OCI-LY7 (cell line): Measurements from ENCODE around the gene MET. TPM values are rescaled to one million over a fixed set of nuclear protein-coding genes. Genes with fewer than 3 reads are reported as not detected.

Experiments used
- BruUV-seq: library from RNA; stranded (reverse); fragments of 400-500 nt; replicated peaks from 2 replicates; lab custom pipeline; 2021; lab: Mats Ljungman, UMichigan
- CTCF ChIA-PET: fragments of 300-600 bp; sonication (Branson Sonifier 250); formaldehyde crosslinking; loops from one replicate; lab custom pipeline; 2022; ENCODE audit warnings: antibody characterized with exemption; ENCODE audit not compliant: unreplicated experiment; lab: Charles Lee
- POLR2A ChIA-PET: fragments of 300-600 bp; sonication (Branson Sonifier 250); formaldehyde crosslinking; loops from one replicate; lab custom pipeline; 2022; ENCODE audit warnings: antibody characterized with exemption; lab: Charles Lee
- DNase-seq: peaks from one replicate; pipeline ENCODE4 v3.0.0-alpha.2; 2015; ENCODE audit warnings: low spot score
- H2AFZ ChIP-seq: fragments of 200-600 bp; sonication (generic), shearing (Covaris generic); 2 replicates; pipeline ENCODE4 v1.6.1; 2014; ENCODE audit warnings: mild to moderate bottlenecking, antibody characterized with exemption, low read length, moderate library complexity
- H3K27ac ChIP-seq: fragments of 200-600 bp; sonication (generic); 2 replicates; pipeline ENCODE4 v1.5.1; 2014; ENCODE audit warnings: mixed run types, low read depth, mild to moderate bottlenecking, moderate library complexity, low read length, inconsistent platforms; ENCODE audit not compliant: poor library complexity, severe bottlenecking
- H3K36me3 ChIP-seq: fragments of 200-600 bp; sonication (generic); 2 replicates; pipeline ENCODE4 v1.6.1; 2014; ENCODE audit warnings: mild to moderate bottlenecking, antibody characterized with exemption, low read length, moderate library complexity, mixed read lengths; ENCODE audit not compliant: insufficient read depth
- H3K4me1 ChIP-seq: fragments of 200-600 bp; sonication (generic); 2 replicates; pipeline ENCODE4 v1.5.1; 2014; ENCODE audit warnings: mild to moderate bottlenecking, low read length; ENCODE audit not compliant: insufficient read depth, poor library complexity, severe bottlenecking
- H3K4me2 ChIP-seq: fragments of 200-600 bp; sonication (generic); 2 replicates; pipeline ENCODE4 v1.6.1; 2014; ENCODE audit warnings: mild to moderate bottlenecking, low read length
- H3K4me3 ChIP-seq: fragments of 200-600 bp; sonication (generic); 2 replicates; pipeline ENCODE4 v1.5.1; 2014; ENCODE audit warnings: mild to moderate bottlenecking, low read depth, low read length; ENCODE audit not compliant: poor library complexity, severe bottlenecking
- H3K79me2 ChIP-seq: fragments of 200-600 bp; sonication (generic); 2 replicates; pipeline ENCODE4 v1.6.1; 2016; ENCODE audit warnings: low read depth, mild to moderate bottlenecking, low read length, moderate library complexity, mixed read lengths; ENCODE audit not compliant: insufficient read depth
- H3K9me2 ChIP-seq: fragments of 200-600 bp; sonication (generic); 2 replicates; pipeline ENCODE4 v1.6.1; 2016; ENCODE audit warnings: mild to moderate bottlenecking, low read length, mixed read lengths; ENCODE audit not compliant: insufficient read depth
- H3K9me3 ChIP-seq: fragments of 200-600 bp; sonication (generic); 2 replicates; pipeline ENCODE4 v1.6.1; 2014; ENCODE audit warnings: mild to moderate bottlenecking, mixed run types, low read length, mixed read lengths
- H4K20me1 ChIP-seq: fragments of 200-600 bp; sonication (generic); 2 replicates; pipeline ENCODE4 v1.6.1; 2014; ENCODE audit warnings: mild to moderate bottlenecking, antibody characterized with exemption, low read length, moderate library complexity, mixed read lengths; ENCODE audit not compliant: insufficient read depth
- CTCF ChIP-seq: fragments of 200-600 bp; sonication (generic); conservative IDR thresholded peaks from 2 replicates; pipeline ENCODE4 v1.5.1; 2014; ENCODE audit warnings: mild to moderate bottlenecking, antibody characterized with exemption, low read length, moderate library complexity, mixed read lengths
- EZH2phosphoT487 ChIP-seq: fragments of 200-600 bp; sonication (generic); IDR thresholded peaks from 2 replicates; pipeline ENCODE4 v1.6.1; 2018; ENCODE audit warnings: low read depth, borderline replicate concordance, mild to moderate bottlenecking, mixed run types, antibody characterized with exemption, low read length, moderate library complexity, mixed read lengths
- intact Hi-C: fragments of 100-400 bp; cut with micrococcal nuclease; formaldehyde crosslinking; loops from one replicate; pipeline ENCODE4 v1.10.0; 2022; ENCODE audit not compliant: unreplicated experiment
- total RNA-seq, 2 experiments: library from RNA; depleted of rRNA in 1 of 2; stranded (reverse); fragments of >200 nt in 1 of 2; shearing (Covaris generic) in 1 of 2; gene quantifications; 2 replicates each; pipeline ENCODE4 v1.2.3, GENCODE V29; 2014 to 2022

The MET gene
- total RNA-seq, 2 experiments from 2014 or later, result not detected

- TF ChIP-seq CTCF (no peak), EZH2phosphoT487 (no peak)
- H4K20me1 ChIP-seq, result no peaks in the 10 kb centered on the region
- H2AFZ ChIP-seq, result no peak overlapping the region
- H3K9me2 ChIP-seq, result no peaks in the 10 kb centered on the region
- CTCF ChIA-PET, result no interaction called here
- no peak overlapping the region for H3K4me3 ChIP-seq
- H3K9me3 ChIP-seq, result no peaks in the 10 kb centered on the region
- BruUV-seq, result no TSS peak
- H3K79me2 ChIP-seq, result no peaks in the 10 kb centered on the region
- no peak overlapping the region for H3K4me2 ChIP-seq
- intact Hi-C loops, result no loop called here
- no peaks in the 10 kb centered on the region for H3K4me1 ChIP-seq
- no peak for DNase-seq
- POLR2A ChIA-PET, result no interaction called here
- H3K27ac ChIP-seq, result no peak overlapping the region
- no peaks in the 10 kb centered on the region for H3K36me3 ChIP-seq
Measured at GRCh38 chr7:116801092-116801710, 129.2 kb downstream of the MET start.

DNA sequence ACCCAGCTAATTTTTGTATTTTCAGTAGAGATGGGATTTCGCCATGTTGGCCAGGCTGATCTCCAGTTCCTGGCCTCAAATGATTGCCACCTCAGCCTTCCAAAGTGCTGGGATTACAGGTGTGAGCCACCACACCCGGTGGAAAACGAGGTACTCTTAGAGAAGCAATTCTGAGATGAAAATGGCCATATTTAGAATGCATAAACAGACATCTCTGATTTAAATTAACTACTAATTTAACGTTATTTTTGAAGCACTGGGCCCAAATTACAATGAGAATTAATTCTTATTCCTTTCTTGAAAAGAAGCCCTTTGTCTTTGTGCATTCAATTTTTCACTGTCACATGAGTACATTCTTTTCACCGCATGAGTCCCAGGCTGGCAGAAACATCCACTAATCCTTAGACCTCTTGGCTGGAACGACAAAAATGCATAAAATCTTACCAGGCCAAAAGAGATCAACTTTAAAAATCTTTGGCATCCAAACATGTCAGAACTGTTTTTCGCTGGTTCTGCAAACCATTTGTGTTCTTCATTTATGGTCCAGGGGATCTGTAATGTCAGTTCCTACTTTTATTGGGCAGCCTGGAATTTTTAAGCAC, 130.2 kb downstream of the MET start:
- H3K4me1 ChIP-seq, result no peaks in the 10 kb centered on the region
- H3K4me2 ChIP-seq, result no peak overlapping the region
- ChIA-PET CTCF (no interaction called here), POLR2A (interaction anchor here (0.5 kb wide), 1 partner anchor 223 kb away, joined by 3 read pairs; no protein-coding TSS in a partner anchor)
- H3K79me2 ChIP-seq, result no peaks in the 10 kb centered on the region
- no peaks in the 10 kb centered on the region for H3K9me2 ChIP-seq
- TF ChIP-seq EZH2phosphoT487 (no peak), CTCF (no peak)
- H3K36me3 ChIP-seq, result no peaks in the 10 kb centered on the region
- no peaks in the 10 kb centered on the region for H3K9me3 ChIP-seq
- H4K20me1 ChIP-seq, result no peaks in the 10 kb centered on the region
- DNase-seq, result no peak
- no peak overlapping the region for H3K4me3 ChIP-seq
- H3K27ac ChIP-seq, result no peak overlapping the region
- H2AFZ ChIP-seq, result no peak overlapping the region
- no TSS peak for BruUV-seq
- intact Hi-C loops, result no loop called here

GRCh38 chr7:116802746-116803152, 130.8 kb downstream of the MET start:
- H2AFZ ChIP-seq, result no peak overlapping the region
- no TSS peak for BruUV-seq
- H3K9me2 ChIP-seq, result no peaks in the 10 kb centered on the region
- no peak overlapping the region for H3K4me2 ChIP-seq
- H3K27ac ChIP-seq, result no peak overlapping the region
- TF ChIP-seq CTCF (peak; percentile 77), EZH2phosphoT487 (no peak)
- no peak overlapping the region for H3K4me3 ChIP-seq
- H3K36me3 ChIP-seq, result no peaks in the 10 kb centered on the region
- ChIA-PET POLR2A (interaction anchor here (0.7 kb wide), 1 partner anchor 452 kb away, joined by 4 read pairs; no protein-coding TSS in a partner anchor), CTCF (no interaction called here)
- H3K79me2 ChIP-seq, result no peaks in the 10 kb centered on the region
- no peaks in the 10 kb centered on the region for H3K4me1 ChIP-seq
- DNase-seq, result peak; percentile 39
- intact Hi-C loops, result no loop called here
- no peaks in the 10 kb centered on the region for H3K9me3 ChIP-seq
- no peaks in the 10 kb centered on the region for H4K20me1 ChIP-seq
